ENCODE measurements around the gene CTNNA2.
"Not testable (repeated sequence)": the region's sequence is repeated elsewhere in the genome, so short reads cannot be mapped to it uniquely, and the experiment has no call there.

Gene CTNNA2

DNA sequence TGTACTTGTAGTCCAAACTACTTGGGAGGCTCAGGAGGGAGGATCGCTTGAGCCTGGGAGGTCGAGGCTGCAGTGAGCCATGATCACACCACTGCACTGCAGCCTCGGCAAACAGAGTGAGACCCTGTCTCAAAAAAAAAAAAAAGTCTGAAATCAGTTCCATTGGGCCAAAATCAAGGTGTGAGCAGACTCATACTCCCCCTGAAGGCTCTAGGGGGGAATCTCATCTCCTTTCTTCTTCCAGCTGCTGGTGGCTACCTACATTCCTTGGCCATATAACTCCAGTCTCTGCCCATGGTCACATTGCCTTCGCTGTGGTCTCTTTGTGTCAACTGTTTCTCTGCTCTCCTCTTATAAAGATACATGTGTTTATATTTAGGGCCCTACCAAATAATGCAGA lies 557.7 kb downstream of the CTNNA2 start:
- FAIRE-seq (no peak), DNase-seq (ENCODE audit: low spot score) (no peak)

GRCh38 chr2:80071941-80072340 lies 559.1 kb downstream of the CTNNA2 start:
- FAIRE-seq (no peak), DNase-seq (ENCODE audit: low spot score) (no peak)

DNA sequence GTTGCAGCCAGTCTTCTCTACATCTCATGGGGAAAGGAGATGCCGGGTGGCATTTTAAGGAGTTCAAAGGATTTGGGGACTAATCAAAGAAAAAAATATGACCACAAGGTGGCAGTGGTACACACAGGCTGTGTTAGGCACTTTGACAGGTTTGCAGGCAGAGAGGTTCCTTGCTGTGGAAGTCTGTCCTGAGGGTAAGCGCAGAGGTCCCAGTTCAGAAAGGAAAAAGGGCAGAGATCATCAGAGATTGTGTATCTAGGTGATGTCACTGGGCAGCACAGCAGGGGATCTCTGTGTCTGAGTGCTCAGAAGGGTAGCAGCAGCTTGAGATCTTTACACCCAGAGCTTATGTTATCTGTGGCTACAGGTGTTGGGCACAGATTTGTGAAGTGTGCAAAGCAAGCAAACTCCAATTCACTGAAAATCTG lies 560.3 kb downstream of the CTNNA2 start:
- peak; percentile 32 for FAIRE-seq

DNA sequence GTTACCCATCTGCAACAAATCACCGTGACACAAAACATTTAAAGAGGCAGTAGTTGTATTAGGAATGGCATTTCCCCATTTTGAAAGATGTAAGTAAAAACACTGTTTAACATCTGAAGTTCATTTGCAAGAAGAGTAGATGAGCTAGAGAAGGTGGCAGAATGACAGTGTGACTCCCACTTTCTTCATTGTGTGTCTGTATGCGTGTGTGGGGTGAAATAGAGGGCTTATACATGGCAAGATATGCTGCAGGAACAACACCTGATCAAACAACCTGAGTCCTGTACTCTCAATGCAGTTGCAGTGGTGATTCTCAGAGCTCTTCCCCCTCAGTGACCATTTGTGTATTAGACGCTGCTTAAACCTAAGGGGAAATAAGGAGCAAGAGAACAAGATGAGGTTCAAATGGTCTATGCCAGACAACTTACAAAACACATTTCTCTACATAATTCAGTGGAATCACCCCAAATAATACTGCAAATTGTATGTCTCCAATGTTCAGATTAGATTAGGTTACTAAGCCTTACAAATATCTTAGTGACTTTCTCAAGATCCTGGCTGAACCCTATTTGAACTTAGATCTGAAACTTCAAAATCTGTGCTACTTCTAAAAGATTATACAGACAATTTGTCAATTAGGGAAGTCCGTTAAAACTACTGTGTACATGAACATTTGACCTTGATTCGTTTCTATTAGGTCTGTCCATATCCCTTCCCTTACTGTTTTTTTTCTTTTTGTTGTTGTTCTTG lies 561.6 kb downstream of the CTNNA2 start:
- FAIRE-seq (peak; percentile 9), DNase-seq (ENCODE audit: low spot score) (no peak)

More for the DNA sequence above, 560.3 kb downstream of the CTNNA2 start:
- peak; percentile 61 for DNase-seq (ENCODE audit: low spot score)

DNA sequence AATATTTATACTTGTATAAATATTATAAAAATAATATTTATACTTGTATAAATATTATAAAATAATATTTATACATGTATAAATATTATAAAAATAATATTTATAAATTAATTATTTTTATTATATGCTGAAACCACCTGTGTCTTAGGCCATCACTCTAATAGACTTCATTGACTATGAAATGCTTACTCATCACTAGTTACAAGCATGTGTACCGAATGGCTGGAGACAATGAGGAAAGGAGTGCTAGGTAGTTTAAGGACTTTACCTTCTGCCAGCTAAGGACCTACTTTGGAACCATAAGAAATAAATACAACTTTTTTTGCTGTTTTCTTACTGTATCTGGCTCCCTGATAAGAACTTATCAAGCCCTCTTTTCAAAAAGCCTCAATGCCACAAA lies 562.9 kb downstream of the CTNNA2 start:
- FAIRE-seq = no peak

DNA sequence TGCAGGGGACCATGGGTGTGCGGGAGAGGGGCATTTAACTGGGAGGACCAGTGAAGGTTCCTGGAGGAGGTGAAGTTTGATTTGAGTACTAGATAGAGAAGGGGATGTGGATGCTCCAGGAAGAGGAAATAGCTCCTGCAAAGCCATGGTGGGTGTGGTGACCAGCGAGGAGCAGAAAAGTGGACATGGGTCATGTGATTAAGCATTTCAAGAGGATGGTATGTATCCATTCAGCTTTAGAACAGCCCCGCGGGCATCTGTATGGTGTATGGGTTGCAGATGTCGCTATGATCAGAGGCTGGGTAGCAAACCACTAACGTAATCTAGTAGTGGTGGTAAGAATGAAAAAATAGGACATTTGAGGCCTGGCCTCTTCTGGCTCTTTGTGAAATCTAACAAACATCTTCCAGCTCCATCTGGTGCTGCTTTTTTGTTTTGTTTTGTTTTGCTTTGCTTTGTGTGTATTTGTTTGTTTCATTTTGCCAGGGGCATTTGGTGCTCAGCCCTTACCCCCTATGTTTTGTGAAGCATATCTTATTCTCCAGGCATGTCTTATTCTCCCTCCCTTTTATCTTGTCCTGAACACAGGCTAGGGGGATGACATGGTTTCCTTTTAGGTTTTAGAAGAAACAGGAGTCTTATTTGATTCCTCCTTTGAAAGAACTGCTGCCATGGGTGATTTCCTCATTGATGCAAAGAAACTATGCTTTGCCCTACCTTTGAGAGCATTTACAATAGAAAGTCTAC lies 565.6 kb downstream of the CTNNA2 start:
- no peak for DNase-seq (ENCODE audit: low spot score)
- FAIRE-seq = no peak

More for the DNA sequence above, 562.9 kb downstream of the CTNNA2 start:
- DNase-seq (ENCODE audit: low spot score) = no peak

DNA sequence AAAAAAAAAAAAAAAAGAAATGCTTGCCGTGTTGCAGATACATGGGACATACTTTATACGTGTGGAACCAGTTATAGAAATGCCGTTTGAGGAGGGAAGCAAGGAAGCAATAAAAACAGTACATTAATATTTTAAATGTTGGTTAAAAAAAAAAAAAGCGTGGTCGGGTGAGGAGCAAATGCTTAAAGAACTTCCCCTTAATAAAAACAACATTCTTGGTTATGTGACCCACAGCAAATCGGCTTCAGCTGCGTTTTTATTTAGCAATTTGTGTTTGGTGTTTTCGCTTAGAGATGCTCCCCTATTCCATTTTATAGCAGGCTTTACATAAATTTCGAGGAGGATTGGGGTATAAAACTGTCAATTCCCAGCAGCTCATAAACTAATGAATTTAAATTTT lies 568.1 kb downstream of the CTNNA2 start:
- DNase-seq (ENCODE audit: low spot score) = no peak
- FAIRE-seq = no peak

- no peak for DNase-seq (ENCODE audit: low spot score)
Observed at GRCh38 chr2:80086831-80087230, 574.0 kb downstream of the CTNNA2 start.

GRCh38 chr2:80091237-80091636 lies 578.4 kb downstream of the CTNNA2 start:
- DNase-seq (ENCODE audit: low spot score) (no peak), FAIRE-seq (no peak)

More at GRCh38 chr2:80086831-80087230, 574.0 kb downstream of the CTNNA2 start:
- no peak for FAIRE-seq

- DNase-seq (ENCODE audit: low spot score) = no peak
- FAIRE-seq = no peak
Observed at GRCh38 chr2:80092474-80092873, 579.6 kb downstream of the CTNNA2 start.

DNA sequence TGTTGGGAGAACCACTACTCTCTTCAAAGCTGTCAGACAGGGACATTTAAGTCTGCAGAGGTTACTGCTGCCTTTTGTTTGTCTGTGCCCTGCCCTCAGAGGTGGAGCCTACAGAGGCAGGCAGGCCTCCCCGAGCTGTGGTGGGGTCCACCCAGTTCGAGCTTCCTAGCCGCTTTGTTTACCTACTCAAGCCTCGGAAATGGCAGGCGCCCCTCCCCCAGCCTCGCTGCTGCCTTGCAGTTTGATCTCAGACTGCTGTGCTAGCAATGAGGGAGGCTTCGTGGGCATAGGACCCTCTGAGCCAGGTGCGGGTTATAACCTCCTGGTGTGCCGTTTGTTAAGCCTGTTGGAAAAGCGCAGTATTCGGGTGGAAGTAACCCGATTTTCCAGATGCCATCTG lies 585.7 kb downstream of the CTNNA2 start:
- not testable (repeated sequence) for DNase-seq (ENCODE audit: low spot score); FAIRE-seq

DNA sequence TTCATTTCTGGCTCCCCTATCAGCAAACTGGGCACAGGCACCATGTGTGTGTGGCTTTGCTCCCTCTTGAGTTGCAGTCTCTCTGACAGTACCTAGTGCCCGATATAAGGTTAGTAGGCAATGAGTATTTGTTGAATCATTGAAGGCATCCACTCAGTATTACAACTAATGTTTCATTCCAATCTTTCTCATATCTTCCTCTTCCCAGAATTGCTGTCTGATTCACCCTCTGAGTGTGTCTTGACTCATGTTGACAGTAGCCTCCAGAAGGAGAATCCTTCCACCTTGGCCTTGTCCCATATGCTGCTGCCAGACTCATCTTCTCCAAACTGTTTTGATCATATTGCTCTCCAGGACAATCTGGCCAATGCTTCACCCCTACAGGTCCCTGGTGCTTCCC lies 589.2 kb downstream of the CTNNA2 start:
- peak; percentile 44 for FAIRE-seq

GRCh38 chr2:80105015-80105640 lies 592.3 kb downstream of the CTNNA2 start:
- DNase-seq (ENCODE audit: low spot score) (peak; percentile 12), FAIRE-seq (no peak)

More for the DNA sequence above, 589.2 kb downstream of the CTNNA2 start:
- peak; percentile 46 for DNase-seq (ENCODE audit: low spot score)

- DNase-seq (ENCODE audit: low spot score) = no peak
- no peak for FAIRE-seq
Observed at GRCh38 chr2:80111185-80111584, 598.3 kb downstream of the CTNNA2 start.

DNA sequence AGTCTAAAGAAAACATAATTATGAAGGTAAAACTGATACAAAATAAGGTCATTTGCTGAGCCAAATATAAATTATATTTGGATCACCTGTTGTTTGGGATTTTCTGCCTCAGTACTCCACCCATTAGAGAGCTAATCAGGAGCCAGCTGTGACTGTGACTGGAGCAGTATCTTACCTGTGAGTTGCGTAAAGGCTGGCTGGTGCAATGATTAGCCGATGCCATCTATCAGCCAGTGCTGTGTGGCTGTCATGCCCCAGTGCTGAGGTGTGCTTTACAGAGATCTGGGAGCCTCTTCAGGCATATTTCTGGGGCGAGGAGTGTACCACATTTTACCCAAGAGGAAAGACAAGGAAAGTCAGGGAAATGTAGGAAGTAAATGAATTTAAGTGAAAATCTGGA lies 599.9 kb downstream of the CTNNA2 start:
- FAIRE-seq (no peak), DNase-seq (ENCODE audit: low spot score) (no peak)

DNA sequence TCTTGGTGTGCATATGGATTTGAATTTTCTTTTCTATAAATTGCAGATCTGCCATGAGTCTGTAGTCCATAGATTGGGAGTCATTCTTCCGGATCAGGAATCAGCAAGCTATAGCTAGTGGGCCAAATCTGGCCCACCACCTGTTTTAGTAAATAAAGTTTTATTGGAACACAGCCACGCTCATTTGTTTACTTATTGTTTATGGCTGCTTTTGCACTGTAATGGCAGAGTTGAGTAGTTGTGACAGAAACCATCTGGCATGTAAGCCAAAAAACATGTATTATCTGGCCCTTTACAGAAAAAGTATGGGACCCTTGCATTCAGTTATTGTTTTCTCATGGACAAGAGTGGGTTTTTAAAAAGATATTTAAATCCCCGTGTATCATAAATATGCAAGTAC lies 600.5 kb downstream of the CTNNA2 start:
- FAIRE-seq = peak; percentile 72
- no peak for DNase-seq (ENCODE audit: low spot score)

GRCh38 chr2:80114812-80115211 lies 602.0 kb downstream of the CTNNA2 start:
- FAIRE-seq = no peak
- DNase-seq (ENCODE audit: low spot score) = no peak

- DNase-seq (ENCODE audit: low spot score) (no peak), FAIRE-seq (no peak)
Observed at GRCh38 chr2:80117401-80117800, 604.5 kb downstream of the CTNNA2 start.

DNA sequence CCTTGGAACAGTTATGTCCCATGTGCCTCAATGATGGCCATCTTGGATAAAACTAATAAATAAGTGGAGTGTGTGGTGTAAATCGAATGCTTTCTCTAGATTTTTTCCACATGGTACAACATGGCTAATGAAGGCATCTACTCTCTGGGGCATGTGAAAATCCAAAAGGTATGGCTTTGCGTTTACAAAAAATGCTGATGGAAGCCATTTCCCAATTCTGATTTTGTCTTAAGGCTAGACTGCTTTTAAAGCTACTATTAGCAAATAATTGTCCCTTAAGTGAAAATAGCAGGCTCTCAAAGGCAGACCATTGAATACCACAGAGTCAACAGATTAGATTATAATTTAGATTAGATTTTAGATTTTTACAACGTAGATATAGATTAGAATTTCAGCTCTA lies 608.0 kb downstream of the CTNNA2 start:
- FAIRE-seq (no peak), DNase-seq (ENCODE audit: low spot score) (no peak)

GRCh38 chr2:80122675-80123074 lies 609.8 kb downstream of the CTNNA2 start:
- FAIRE-seq (no peak), DNase-seq (ENCODE audit: low spot score) (no peak)

DNA sequence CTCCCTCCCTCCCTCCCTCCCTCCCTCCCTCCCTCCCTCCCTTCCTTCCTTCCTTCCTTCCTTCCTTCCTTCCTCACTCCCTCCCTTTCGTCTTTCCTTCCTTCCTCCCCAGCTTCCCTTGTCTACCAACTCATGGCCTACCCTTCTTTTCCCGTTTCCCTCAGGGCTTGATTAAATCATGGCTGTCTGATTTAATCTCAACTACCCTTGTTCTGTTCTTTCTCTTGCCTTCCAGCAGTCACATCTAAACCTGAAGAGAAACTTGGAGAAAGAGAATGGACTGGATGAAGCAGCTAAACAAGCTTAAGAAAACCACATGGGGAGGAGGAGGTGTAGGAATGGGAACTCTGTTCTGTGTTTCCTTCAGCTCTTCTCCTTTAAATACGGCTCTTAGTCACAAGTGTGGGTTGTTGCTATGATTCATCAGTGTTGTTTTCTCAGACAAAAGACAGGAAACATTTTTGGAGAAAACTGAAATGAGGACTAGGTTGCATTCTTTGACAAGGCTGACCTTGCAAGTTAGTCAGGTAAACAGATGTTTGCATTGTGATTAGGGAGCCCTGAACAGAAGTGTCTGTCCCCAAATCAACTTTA lies 613.8 kb downstream of the CTNNA2 start:
- FAIRE-seq (no peak), DNase-seq (ENCODE audit: low spot score) (peak; percentile 52)

DNA sequence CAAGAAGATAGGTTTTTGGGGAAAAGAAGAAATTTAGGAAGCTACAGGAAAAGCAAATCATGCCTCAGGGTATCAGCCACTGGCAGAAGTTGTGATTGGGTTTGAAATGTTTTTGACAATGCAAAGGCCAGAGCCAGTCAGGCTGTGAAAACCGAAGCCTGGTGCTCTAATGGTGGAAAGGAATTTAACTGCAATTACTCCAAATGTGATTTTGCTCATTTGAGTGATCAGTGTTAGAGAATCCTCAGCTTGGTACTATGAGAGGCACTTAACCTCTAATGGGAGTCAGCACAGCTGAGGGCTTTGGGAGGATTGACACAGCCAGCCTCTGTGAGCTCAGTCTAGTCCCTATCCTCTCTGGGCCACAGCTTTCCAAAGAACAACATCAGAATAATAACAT lies 615.2 kb downstream of the CTNNA2 start:
- FAIRE-seq = no peak
- no peak for DNase-seq (ENCODE audit: low spot score)
